ENCODE data around the gene PTPRA. TPM values are rescaled to one million over a fixed set of nuclear protein-coding genes. Genes with fewer than 3 reads are reported as not detected.
A peak's percentile ranks its signal among the peaks of the same experiment; 100 is the strongest.

Gene PTPRA
- total RNA-seq, 2 donors from 2014 or later: 36.7 to 42.7 TPM

GRCh38 chr20:3045042-3045815 lies 171.9 kb downstream of the PTPRA start:
- Histone ChIP-seq H3K27me3 (replicated peaks; ENCODE audit: insufficient read depth) (no peaks in the 10 kb centered on the region), H3K9me3 (no peaks in the 10 kb centered on the region), H3K27ac (peak overlapping the region; percentile 90), H3K4me1 (ENCODE audit: control insufficient read depth in 1 of 2, low read depth in 2 of 2) (peaks cover 19 to 38% of the 10 kb centered on the region in 2 donors), H3K36me3 (peaks cover 22% of the 10 kb centered on the region), H3K4me3 (peak overlapping the region; percentile 97)
- peak; percentile 28 for ATAC-seq (ENCODE audit: insufficient number of reproducible peaks, low FRiP score, low read depth)
- peak; percentile 50 for DNase-seq (ENCODE audit: low spot score)
- TF ChIP-seq CTCF (IDR thresholded peaks at IDR 0.05): no peak

GRCh38 chr20:3045816-3046676 lies 172.8 kb downstream of the PTPRA start, which contains the start of gene MRPS26:
TSS of gene MRPS26 (plus strand) at chr20:3046052. CDS start at chr20:3046069, 17 bp downstream.
- peak; percentile 71 for ATAC-seq (ENCODE audit: insufficient number of reproducible peaks, low FRiP score, low read depth)

GRCh38 chr20:3046677-3047462 lies 173.6 kb downstream of the PTPRA start:
- peaks cover 17 to 33% of the 10 kb centered on the region in 2 donors for H3K4me1 ChIP-seq (ENCODE audit: control insufficient read depth in 1 of 2, low read depth in 2 of 2)
- DNase-seq (ENCODE audit: low spot score) (no peak), ATAC-seq (ENCODE audit: insufficient number of reproducible peaks, low FRiP score, low read depth) (no peak)
- TF ChIP-seq CTCF (IDR thresholded peaks at IDR 0.05): no peak
- H3K9me3 ChIP-seq: no peaks in the 10 kb centered on the region
- H3K36me3 ChIP-seq: peaks cover 22% of the 10 kb centered on the region
- no peaks in the 10 kb centered on the region for H3K27me3 ChIP-seq (replicated peaks; ENCODE audit: insufficient read depth)
- peak overlapping the region; percentile 97 for H3K4me3 ChIP-seq
- H3K27ac ChIP-seq: peak overlapping the region in 1 of 2 donors; percentile 90

More at GRCh38 chr20:3045816-3046676, 172.8 kb downstream of the PTPRA start, which contains the start of gene MRPS26:
- TF ChIP-seq CTCF (IDR thresholded peaks at IDR 0.05): no peak
- Histone ChIP-seq H3K4me3 (peak within 1 kb of the TSS; percentile 97), H3K4me1 (ENCODE audit: control insufficient read depth in 1 of 2, low read depth in 2 of 2) (peaks cover 19 to 38% of the 10 kb centered on the region in 2 donors), H3K9me3 (no peaks in the 10 kb centered on the region), H3K36me3 (peaks cover 22% of the 10 kb centered on the region), H3K27me3 (replicated peaks; ENCODE audit: insufficient read depth) (no peaks in the 10 kb centered on the region), H3K27ac (peak within 1 kb of the TSS; percentile 90)
- DNase-seq (ENCODE audit: low spot score): peak; percentile 60

GRCh38 chr20:3047486-3048419 lies 174.5 kb downstream of the PTPRA start:
- H3K4me3 ChIP-seq: no peak overlapping the region
- ATAC-seq (ENCODE audit: insufficient number of reproducible peaks, low FRiP score, low read depth) (no peak), DNase-seq (ENCODE audit: low spot score) (no peak)
- H3K4me1 ChIP-seq (ENCODE audit: control insufficient read depth in 1 of 2, low read depth in 2 of 2): peaks cover 14 to 24% of the 10 kb centered on the region in 2 donors
- peaks cover 22% of the 10 kb centered on the region for H3K36me3 ChIP-seq
- no peak overlapping the region for H3K27ac ChIP-seq
- no peaks in the 10 kb centered on the region for H3K27me3 ChIP-seq (replicated peaks; ENCODE audit: insufficient read depth)
- no peak for TF ChIP-seq CTCF (IDR thresholded peaks at IDR 0.05)
- no peaks in the 10 kb centered on the region for H3K9me3 ChIP-seq

All from thoracic aorta (tissue), 2 donors.